Muscle layer of colon (tissue), 2 donors: ENCODE results near the gene XXYLT1.

Source experiments
- H3K27ac ChIP-seq: one replicate; pipeline ENCODE4 v1.7.0; 2013; ENCODE audit warnings: low read depth, mild to moderate bottlenecking, low read length, moderate library complexity
- H3K27me3 ChIP-seq, 2 donors: one replicate each; pipeline ENCODE4 v1.7.0; 2013; ENCODE audit warnings: low read length in 2 of 2, mild to moderate bottlenecking in 2 of 2; ENCODE audit not compliant: insufficient read depth in 2 of 2, control insufficient read depth in 1 of 2
- H3K36me3 ChIP-seq: one replicate; pipeline ENCODE4 v1.7.0; 2013; ENCODE audit warnings: mild to moderate bottlenecking, low read length; ENCODE audit not compliant: insufficient read depth
- H3K4me1 ChIP-seq: one replicate; pipeline ENCODE4 v1.7.0; 2013; ENCODE audit warnings: mild to moderate bottlenecking, low read length; ENCODE audit not compliant: insufficient read depth
- H3K4me3 ChIP-seq, 2 donors: one replicate each; pipeline ENCODE4 v1.7.0; 2013; ENCODE audit warnings: low read length in 2 of 2, low read depth in 1 of 2, mild to moderate bottlenecking in 1 of 2, moderate library complexity in 1 of 2
- H3K9ac ChIP-seq: one replicate; pipeline ENCODE4 v1.7.0; 2013; ENCODE audit warnings: low read length
- H3K9me3 ChIP-seq: one replicate; pipeline ENCODE4 v1.7.0; 2013; ENCODE audit warnings: mild to moderate bottlenecking, low read length
- donor health status: abdominal sarcoma.
- donor health status: Adenocarcinoma of cecum.

The XXYLT1 gene

DNA sequence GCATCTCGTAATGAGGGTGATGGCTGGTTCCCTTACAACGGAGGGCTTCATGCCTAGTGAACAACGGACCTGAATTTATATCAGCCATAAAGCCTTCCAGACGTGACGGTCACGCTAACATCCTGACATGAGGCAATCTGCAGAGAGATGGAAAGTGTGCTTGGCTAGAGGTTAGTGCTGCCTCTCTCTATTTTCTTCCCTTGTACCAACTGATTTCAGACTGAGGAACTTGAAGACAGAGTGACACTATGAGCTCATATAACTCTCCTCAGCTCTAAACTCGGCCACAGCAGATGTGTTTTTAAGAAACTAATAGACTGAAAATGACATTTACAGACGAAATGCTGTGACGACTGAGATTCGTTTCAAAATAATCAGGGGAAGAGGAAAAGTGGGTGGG lies 122.4 kb downstream of the XXYLT1 start:
- Histone ChIP-seq H3K36me3 (no peaks in the 10 kb centered on the region), H3K27me3 (no peaks in the 10 kb centered on the region), H3K27ac (peak overlapping the region; percentile 39), H3K9me3 (no peaks in the 10 kb centered on the region), H3K4me3 (peak overlapping the region in 1 of 2 donors; percentile 24), H3K4me1 (peaks cover 32% of the 10 kb centered on the region), H3K9ac (no peak overlapping the region)

DNA sequence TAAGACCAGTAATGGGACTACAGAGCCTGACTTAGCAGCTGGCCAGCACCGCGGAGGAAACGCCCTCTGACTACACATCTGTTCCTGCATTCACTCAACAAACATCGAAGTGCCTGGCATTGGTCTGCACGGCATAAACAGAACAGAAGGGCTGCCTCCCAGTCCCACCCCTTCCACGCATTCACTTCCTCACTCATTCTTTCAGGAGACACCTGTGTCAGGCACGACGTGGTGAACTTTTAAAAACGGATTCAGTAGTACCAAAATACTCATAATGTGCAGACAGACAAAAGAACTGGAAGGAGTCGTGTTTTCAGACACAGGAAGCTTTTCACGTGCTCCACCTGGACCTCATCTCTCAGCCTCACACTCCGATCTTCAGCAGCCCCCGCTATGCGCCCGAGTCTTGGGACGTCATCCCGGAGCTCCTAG lies 123.3 kb downstream of the XXYLT1 start:
- Histone ChIP-seq H3K9me3 (no peaks in the 10 kb centered on the region), H3K4me1 (peaks cover 24% of the 10 kb centered on the region), H3K4me3 (peak overlapping the region in 1 of 2 donors; percentile 24), H3K9ac (peak overlapping the region; percentile 46), H3K27me3 (no peaks in the 10 kb centered on the region), H3K27ac (peak overlapping the region; percentile 39), H3K36me3 (no peaks in the 10 kb centered on the region)

DNA sequence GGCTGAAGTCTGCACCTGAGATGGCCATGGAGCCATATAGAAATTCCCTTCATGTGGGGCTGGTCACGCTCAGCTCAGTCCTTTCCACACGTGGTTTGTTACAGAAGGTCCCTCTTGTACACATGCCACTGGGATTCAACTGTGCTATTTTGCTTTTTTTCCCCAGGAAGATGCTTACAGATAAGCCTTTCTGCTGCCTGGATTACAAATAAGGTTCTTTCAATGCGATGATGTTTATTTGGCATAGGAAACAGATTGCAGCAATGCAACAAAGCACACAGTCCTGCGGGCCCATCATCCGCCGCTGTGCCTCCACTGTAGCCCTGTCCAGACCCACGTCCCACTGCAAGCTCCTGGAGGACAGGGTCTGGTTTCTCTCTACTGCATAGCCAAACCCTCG lies 124.8 kb downstream of the XXYLT1 start:
- H3K4me3 ChIP-seq: no peak overlapping the region
- no peaks in the 10 kb centered on the region for H3K9me3 ChIP-seq
- no peaks in the 10 kb centered on the region for H3K27me3 ChIP-seq
- H3K27ac ChIP-seq: peak overlapping the region; percentile 2
- no peaks in the 10 kb centered on the region for H3K36me3 ChIP-seq
- peaks cover 13% of the 10 kb centered on the region for H3K4me1 ChIP-seq
- no peak overlapping the region for H3K9ac ChIP-seq

DNA sequence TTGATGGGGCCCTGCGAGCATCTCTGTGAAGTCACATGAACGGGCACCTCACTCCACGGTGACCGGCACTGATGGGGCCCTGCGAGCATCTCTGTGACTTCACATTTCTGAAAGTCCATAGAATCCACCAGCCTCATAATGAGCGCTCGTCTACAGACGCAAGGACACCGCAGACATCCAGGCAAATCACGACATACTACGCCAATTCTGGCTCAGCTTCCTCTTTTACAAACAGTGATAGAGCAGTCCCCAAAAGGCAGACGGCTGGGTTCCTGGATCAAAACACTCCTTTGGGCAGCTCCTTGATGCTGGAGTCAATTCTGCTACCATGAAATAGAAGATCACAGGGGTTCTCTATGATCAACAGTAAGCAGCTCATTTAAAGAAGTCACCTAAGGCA lies 125.4 kb downstream of the XXYLT1 start:
- Histone ChIP-seq H3K27ac (no peak overlapping the region), H3K9me3 (no peaks in the 10 kb centered on the region), H3K4me1 (peaks cover 8% of the 10 kb centered on the region), H3K27me3 (no peaks in the 10 kb centered on the region), H3K4me3 (no peak overlapping the region), H3K36me3 (no peaks in the 10 kb centered on the region), H3K9ac (no peak overlapping the region)

DNA sequence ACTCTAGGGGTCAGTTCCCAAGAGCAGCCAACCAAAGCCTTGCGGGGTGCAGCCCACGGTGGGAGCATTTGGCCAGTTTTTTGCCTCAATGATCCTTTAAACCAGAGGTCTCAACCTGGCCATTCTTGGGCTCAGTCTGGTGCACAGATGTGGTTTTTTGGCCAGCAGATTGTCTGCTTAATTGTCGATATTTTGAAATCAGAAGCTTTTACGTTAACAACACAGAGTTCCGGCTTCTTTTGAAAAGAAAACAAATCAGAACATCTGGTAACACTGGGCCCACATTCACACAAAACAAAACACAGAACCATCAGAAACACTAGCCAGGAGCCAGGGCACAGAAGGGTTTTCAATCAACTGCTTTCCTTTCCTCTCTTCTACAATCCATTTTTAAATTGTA lies 127.7 kb downstream of the XXYLT1 start:
- H3K27me3 ChIP-seq: no peaks in the 10 kb centered on the region
- H3K4me1 ChIP-seq: no peaks in the 10 kb centered on the region
- no peaks in the 10 kb centered on the region for H3K9me3 ChIP-seq
- H3K27ac ChIP-seq: no peak overlapping the region
- no peak overlapping the region for H3K4me3 ChIP-seq
- no peak overlapping the region for H3K9ac ChIP-seq
- no peaks in the 10 kb centered on the region for H3K36me3 ChIP-seq

DNA sequence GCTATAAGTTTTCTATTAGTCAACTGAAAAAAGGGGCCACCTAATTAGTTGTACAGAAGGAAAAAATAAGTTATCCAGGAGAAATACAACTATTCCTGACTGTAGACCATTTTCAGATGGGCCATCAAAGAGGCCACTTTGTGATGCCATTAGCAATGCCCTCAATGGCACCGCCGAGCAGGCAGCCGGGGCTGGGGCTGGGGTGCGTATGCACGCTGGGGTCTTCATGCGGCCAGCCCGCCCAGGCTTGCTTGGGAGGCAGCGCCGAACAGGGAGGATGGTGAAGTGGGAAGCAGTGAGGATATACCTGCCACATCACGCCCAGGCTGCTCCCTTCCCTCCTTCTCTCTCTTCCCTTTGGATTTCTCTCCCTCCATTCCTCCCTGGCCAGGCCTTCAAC lies 128.4 kb downstream of the XXYLT1 start:
- Histone ChIP-seq H3K4me3 (no peak overlapping the region), H3K9me3 (no peaks in the 10 kb centered on the region), H3K36me3 (no peaks in the 10 kb centered on the region), H3K4me1 (no peaks in the 10 kb centered on the region), H3K27ac (no peak overlapping the region), H3K9ac (no peak overlapping the region), H3K27me3 (no peaks in the 10 kb centered on the region)

DNA sequence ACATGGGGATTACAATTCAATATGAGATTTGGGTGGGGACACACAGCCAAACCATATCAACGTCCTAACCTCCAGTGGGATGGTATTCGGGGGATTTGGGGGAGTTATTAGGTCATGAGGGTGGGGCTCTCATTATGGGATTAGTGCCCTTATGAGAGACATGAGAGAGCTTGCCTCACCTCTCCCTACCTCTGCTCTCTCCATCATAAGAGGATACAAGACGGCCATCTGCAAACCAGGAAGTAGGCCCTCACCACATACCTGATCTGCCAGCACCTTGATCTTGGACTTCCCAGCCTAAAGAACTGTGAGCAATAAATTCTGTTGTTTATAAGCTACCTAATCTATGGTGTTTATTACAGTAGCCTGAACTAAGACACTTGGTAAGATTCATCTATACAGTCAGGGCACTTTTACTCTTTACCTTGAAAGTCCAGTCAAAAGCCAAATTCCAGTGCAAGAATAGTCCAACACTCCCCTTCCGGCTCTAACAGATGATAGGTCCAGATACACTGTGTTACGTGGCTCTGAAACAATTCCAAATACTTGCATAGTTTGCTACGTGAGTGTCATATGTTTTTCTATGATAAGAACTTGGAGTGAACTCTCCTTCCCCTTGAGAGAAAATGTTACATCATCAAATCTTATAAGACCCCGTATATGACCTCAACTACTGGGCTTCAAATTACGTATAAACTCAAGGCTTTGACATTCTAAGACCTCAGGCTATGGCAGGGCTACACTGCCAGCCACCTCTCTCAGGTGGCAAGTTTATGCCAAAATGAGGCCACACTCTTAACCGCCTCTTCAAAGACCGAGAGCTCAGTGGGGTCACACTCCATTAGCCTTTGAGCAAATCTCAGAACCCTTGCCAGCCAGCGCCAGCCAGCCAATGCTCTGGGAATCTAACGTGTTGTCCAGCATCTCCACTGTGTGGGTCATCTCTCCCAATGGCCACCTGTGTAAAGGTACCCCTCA lies 129.9 kb downstream of the XXYLT1 start:
- Histone ChIP-seq H3K4me3 (no peak overlapping the region), H3K9me3 (no peaks in the 10 kb centered on the region), H3K36me3 (no peaks in the 10 kb centered on the region), H3K4me1 (no peaks in the 10 kb centered on the region), H3K27me3 (no peaks in the 10 kb centered on the region), H3K27ac (no peak overlapping the region), H3K9ac (no peak overlapping the region)

DNA sequence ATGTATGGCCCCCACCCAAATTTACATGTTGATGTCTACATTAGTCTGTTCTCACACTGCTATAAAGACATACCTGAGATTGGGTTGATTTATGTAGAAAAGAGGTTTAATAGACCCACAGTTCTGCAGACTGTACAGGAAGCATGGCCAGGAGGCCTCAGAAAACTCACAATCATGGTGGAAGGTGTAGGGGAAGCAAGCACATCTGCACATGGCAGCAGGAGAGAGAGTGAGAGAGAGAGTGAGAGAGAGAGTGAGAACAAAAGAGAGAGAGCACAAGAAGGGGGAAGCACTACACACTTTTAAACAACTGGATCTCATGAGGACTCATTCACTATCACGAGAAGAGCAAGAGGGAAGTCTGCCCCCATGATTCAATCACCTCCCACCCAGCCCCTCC lies 130.5 kb downstream of the XXYLT1 start:
- H3K36me3 ChIP-seq: no peaks in the 10 kb centered on the region
- no peak overlapping the region for H3K27ac ChIP-seq
- H3K9me3 ChIP-seq: no peaks in the 10 kb centered on the region
- no peak overlapping the region for H3K4me3 ChIP-seq
- no peak overlapping the region for H3K9ac ChIP-seq
- no peaks in the 10 kb centered on the region for H3K4me1 ChIP-seq
- H3K27me3 ChIP-seq: no peaks in the 10 kb centered on the region

DNA sequence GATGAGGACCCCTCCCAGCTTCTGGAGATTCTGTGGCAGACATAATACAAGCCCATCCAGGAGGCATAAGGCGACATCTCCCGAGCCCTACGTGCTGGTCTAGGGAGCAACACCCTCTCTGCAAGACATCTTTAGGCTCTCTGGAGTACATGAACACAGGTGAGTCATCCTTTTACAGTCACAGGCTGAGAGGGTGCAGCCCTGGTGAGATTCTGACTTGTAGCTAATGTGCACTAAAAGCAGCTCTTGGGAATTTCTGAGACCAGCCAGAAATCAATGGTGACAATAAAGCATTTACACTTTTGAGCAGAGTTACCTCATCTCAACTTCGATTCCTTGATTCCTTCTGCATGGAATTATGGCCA lies 131.1 kb downstream of the XXYLT1 start:
- no peaks in the 10 kb centered on the region for H3K9me3 ChIP-seq
- H3K27me3 ChIP-seq: no peaks in the 10 kb centered on the region
- no peak overlapping the region for H3K4me3 ChIP-seq
- H3K4me1 ChIP-seq: no peaks in the 10 kb centered on the region
- H3K27ac ChIP-seq: no peak overlapping the region
- H3K9ac ChIP-seq: no peak overlapping the region
- no peaks in the 10 kb centered on the region for H3K36me3 ChIP-seq

DNA sequence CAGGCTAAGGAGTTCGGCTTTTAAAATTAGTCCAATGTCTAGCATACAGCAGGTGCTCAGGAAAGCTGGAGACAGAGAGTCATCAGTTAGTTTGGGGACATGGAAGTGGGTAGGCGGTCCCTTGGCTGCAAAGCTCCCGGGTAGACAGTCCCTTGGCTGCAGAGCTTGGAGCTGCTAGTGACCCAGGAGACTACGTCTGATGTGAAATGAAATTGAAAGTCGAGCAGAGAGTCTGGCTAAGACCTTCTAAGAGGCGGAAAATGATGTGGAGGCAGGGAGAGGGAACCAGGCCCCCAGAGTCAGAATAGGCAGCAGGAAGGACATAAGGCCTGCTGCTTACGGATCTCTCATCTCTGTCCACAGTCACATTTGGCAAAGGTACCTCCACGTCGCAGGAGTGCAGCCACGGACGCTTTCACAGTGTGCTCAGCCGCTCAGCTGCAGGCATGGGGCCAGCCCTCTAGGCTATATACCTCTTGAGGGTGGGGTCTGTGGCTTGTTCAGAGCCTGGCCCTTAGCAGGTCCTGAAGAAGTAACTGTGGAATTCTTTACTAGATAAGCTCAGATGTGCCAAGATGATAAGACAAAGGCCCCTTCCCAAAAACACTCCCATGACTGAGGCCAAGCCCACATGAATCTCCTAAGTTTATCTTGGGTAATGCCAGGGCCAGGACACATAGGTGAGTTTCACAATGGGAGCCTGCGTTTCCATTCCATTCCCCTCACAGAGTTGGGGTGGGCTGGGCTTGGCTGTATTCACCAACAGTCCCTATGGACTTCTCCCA lies 131.7 kb downstream of the XXYLT1 start:
- H3K9ac ChIP-seq: no peak overlapping the region
- no peaks in the 10 kb centered on the region for H3K4me1 ChIP-seq
- no peaks in the 10 kb centered on the region for H3K27me3 ChIP-seq
- H3K27ac ChIP-seq: no peak overlapping the region
- H3K36me3 ChIP-seq: no peaks in the 10 kb centered on the region
- H3K9me3 ChIP-seq: no peaks in the 10 kb centered on the region
- no peak overlapping the region for H3K4me3 ChIP-seq

DNA sequence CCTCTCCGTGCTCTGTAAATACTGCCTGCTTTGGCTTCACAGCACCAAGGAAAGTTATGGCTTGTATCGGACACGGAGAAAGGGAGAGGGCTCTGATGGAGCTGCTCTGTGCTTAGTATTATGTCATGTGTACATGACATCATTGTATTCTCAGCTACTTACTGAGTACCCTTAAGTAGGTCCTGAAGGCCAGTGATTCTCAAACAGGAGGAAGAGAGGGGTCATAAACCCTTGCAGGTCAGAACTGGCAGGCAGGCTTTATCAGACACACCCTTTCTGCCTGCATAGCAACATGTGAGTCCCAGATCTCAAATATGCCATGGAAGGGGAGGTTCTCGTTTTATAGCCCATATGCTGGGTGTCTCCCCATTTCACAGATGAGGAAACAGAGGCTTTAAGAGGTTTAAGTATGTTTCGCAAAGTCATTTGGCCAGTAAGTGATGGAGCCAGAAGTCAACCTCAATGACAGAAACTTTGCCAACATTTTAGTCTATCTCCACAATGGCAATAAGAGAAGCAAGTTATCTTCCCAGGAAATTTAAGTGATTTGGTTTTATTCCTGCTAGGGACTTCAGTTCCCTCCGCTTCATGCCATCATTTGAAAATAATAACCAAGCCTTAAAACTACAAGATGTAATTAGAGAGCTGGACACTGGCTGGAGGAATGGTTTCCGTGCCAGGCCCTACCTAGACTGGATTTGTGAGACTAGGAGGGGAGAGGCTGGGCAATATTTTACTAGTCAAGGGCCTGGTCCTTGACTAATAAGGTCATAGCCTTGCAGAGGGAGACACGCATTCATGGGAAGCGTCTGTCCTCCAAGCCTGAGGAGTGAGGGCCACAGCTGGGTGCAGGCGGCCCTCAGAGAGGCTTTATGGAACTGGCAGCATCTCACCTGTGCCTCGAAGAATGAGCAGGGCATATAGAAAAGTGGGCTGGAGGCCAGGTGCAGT lies 133.0 kb downstream of the XXYLT1 start:
- H3K9ac ChIP-seq: no peak overlapping the region
- H3K4me1 ChIP-seq: peaks cover 8% of the 10 kb centered on the region
- H3K9me3 ChIP-seq: no peaks in the 10 kb centered on the region
- no peaks in the 10 kb centered on the region for H3K27me3 ChIP-seq
- no peaks in the 10 kb centered on the region for H3K36me3 ChIP-seq
- no peak overlapping the region for H3K27ac ChIP-seq
- no peak overlapping the region for H3K4me3 ChIP-seq
